Measurements from ENCODE around the gene COX15.

COX15 gene

GRCh38 chr10:99732033-99732842 lies at the start of gene COX15, which contains the start of gene CUTC:
Gene COX15 (minus strand): TSS chr10:99732127. CDS start chr10:99732049, 78 bp downstream.
Gene CUTC (plus strand): TSS chr10:99732234. CDS start chr10:99732349, 115 bp downstream.
- ChIA-PET POLR2A (interaction anchor here (0.9 to 2.7 kb wide), 15 partner anchors 8 to 302 kb away, joined by 3 to 13 read pairs (median 3); partner anchors contain the start of genes ENTPD7, GOT1 and SLC25A28), CTCF (interaction anchor here (0.6 to 1.9 kb wide), 13 partner anchors 9 to 329 kb away, joined by 3 to 9 read pairs (median 4); partner anchors contain the start of genes DNMBP and ENTPD7)
- H3K27ac ChIP-seq (ENCODE audit: extremely low read depth, low read depth, low read length): peak within 1 kb of the TSS; percentile 61
- H3K36me3 ChIP-seq (ENCODE audit: control insufficient read depth in 2 of 2, insufficient read depth in 1 of 2, low read length in 2 of 2): peaks cover 19 to 42% of the 10 kb centered on the region in 2 experiments
- no peaks in the 10 kb centered on the region for H3K4me1 ChIP-seq (ENCODE audit: control insufficient read depth, insufficient read depth, low read length)
- H3K4me3 ChIP-seq (ENCODE audit: low read depth, low read length): peak within 1 kb of the TSS; percentile 99
- H3K9me3 ChIP-seq (ENCODE audit: control insufficient read depth, insufficient read depth, low read depth, low read length): no peaks in the 10 kb centered on the region
- TF ChIP-seq TRIM28 (IDR thresholded peaks at IDR 0.05; ENCODE audit: borderline replicate concordance, low read length): peak; percentile 45; the same call in 1 of the 2 replicates
- 0 out of 2 replicates have a peak, but pooled peaks have one; percentile 5 for TF ChIP-seq ZNF580 (tag by site-specific recombination; IDR thresholded peaks at IDR 0.05)
- 0 out of 2 replicates have a peak, but pooled peaks have one; percentile 30 for TF ChIP-seq ZBTB7A (tag by site-specific recombination; IDR thresholded peaks at IDR 0.05; ENCODE audit: low read depth)
- TF ChIP-seq ZNF112 (tag by site-specific recombination; IDR thresholded peaks at IDR 0.05): no peak
- TF ChIP-seq FEZF1 (tag by site-specific recombination; IDR thresholded peaks at IDR 0.05): peak; percentile 90
- TF ChIP-seq PATZ1 (tag by site-specific recombination; IDR thresholded peaks at IDR 0.05): peak; percentile 71
- TF ChIP-seq ZNF19 (tag by site-specific recombination; IDR thresholded peaks at IDR 0.05; ENCODE audit: low read depth): no peak
- no peak; the same call in 1 of the 2 replicates for TF ChIP-seq ZSCAN30 (tag by site-specific recombination; IDR thresholded peaks at IDR 0.05)
- no peak for TF ChIP-seq ZNF146 (tag by site-specific recombination; IDR thresholded peaks at IDR 0.05)
- TF ChIP-seq ZNF280D (tag by site-specific recombination; IDR thresholded peaks at IDR 0.05): peak; percentile 36; the same call in 1 of the 2 replicates
- TF ChIP-seq ZBTB20 (tag by site-specific recombination; IDR thresholded peaks at IDR 0.05): peak; percentile 92
- TF ChIP-seq PBX3 (CRISPR knock-in tag; IDR thresholded peaks at IDR 0.05): peak; percentile 61; the same call in 1 of the 2 replicates
- TF ChIP-seq SP3 (tag by site-specific recombination; IDR thresholded peaks at IDR 0.05): peak; percentile 85
- TF ChIP-seq TCF7L2 (IDR thresholded peaks at IDR 0.05; ENCODE audit: borderline replicate concordance, low read depth, low read length): no peak
- TF ChIP-seq SCRT1 (tag by site-specific recombination; IDR thresholded peaks at IDR 0.05; ENCODE audit: borderline replicate concordance): 0 out of 2 replicates have a peak, but pooled peaks have one; percentile 17
- TF ChIP-seq KLF8 (tag by site-specific recombination; IDR thresholded peaks at IDR 0.05): peak; percentile 74; the same call in 1 of the 2 replicates
- TF ChIP-seq WT1 (tag by site-specific recombination; IDR thresholded peaks at IDR 0.05): 0 out of 2 replicates have a peak, but pooled peaks have one; percentile 34
- no peak for TF ChIP-seq ZNF600 (tag by site-specific recombination; IDR thresholded peaks at IDR 0.05)
- peak; percentile 57 for TF ChIP-seq ZFP37 (tag by site-specific recombination; IDR thresholded peaks at IDR 0.05)
- no peak for TF ChIP-seq ZNF548 (tag by site-specific recombination; IDR thresholded peaks at IDR 0.05)
- TF ChIP-seq ZIC2 (tag by site-specific recombination; IDR thresholded peaks at IDR 0.05): peak; percentile 46
- TF ChIP-seq ZNF449 (tag by site-specific recombination; IDR thresholded peaks at IDR 0.05): peak; percentile 62; the same call in 1 of the 2 replicates
- TF ChIP-seq ZNF37A (tag by site-specific recombination; IDR thresholded peaks at IDR 0.05): no peak
- no peak for TF ChIP-seq MEIS1 (CRISPR knock-in tag; IDR thresholded peaks at IDR 0.05; ENCODE audit: borderline replicate concordance)
- 0 out of 2 replicates have a peak, but pooled peaks have one; percentile 55 for TF ChIP-seq KLF16 (tag by site-specific recombination; IDR thresholded peaks at IDR 0.05)
- TF ChIP-seq KLF1 (tag by site-specific recombination; IDR thresholded peaks at IDR 0.05): peak; percentile 61; the same call in 1 of the 2 replicates
- no peak for TF ChIP-seq MZF1 (tag by site-specific recombination; IDR thresholded peaks at IDR 0.05; ENCODE audit: borderline replicate concordance)
- no peak for TF ChIP-seq ZNF837 (tag by site-specific recombination; IDR thresholded peaks at IDR 0.05)

Data from HEK293 (cell line).